Stimulated activated CD4-positive, alpha-beta T cell treated with anti-CD3 and anti-CD28 coated beads, TNF-alpha, amount 100 ng/mL, for 1 hour (primary cell): ENCODE data around the gene PRKCA.

ENCODE experiments used
- DNase-seq, 3 donors: peaks; one replicate each; pipeline ENCODE4 v3.0.0-alpha.2; 2020; ENCODE audit warnings: low read depth in 3 of 3, low spot score in 1 of 3

Gene PRKCA

GRCh38 chr17:66508896-66509844 lies 206.8 kb downstream of the PRKCA start:
- peak; percentile 17 to 18 (median 18) for DNase-seq

GRCh38 chr17:66509926-66510325 lies 207.5 kb downstream of the PRKCA start:
- DNase-seq = no peak

- no peak for DNase-seq
Measured at GRCh38 chr17:66511135-66511534, 208.7 kb downstream of the PRKCA start.

GRCh38 chr17:66514227-66514806 lies 211.9 kb downstream of the PRKCA start:
- no peak for DNase-seq

- DNase-seq = no peak
Measured at GRCh38 chr17:66515974-66516373, 213.6 kb downstream of the PRKCA start.

- no peak for DNase-seq
Measured at GRCh38 chr17:66517336-66518009, 215.1 kb downstream of the PRKCA start.

- DNase-seq = no peak
Measured at GRCh38 chr17:66518108-66518507, 215.7 kb downstream of the PRKCA start.

GRCh38 chr17:66518677-66519076 lies 216.3 kb downstream of the PRKCA start:
- DNase-seq = no peak

- no peak for DNase-seq
Measured at GRCh38 chr17:66519154-66519553, 216.7 kb downstream of the PRKCA start.

- no peak for DNase-seq
Measured at GRCh38 chr17:66520999-66521398, 218.6 kb downstream of the PRKCA start.

- DNase-seq = no peak
Measured at GRCh38 chr17:66522591-66523272, 220.3 kb downstream of the PRKCA start.

GRCh38 chr17:66523378-66524200 lies 221.2 kb downstream of the PRKCA start:
- no peak for DNase-seq

GRCh38 chr17:66524877-66525276 lies 222.5 kb downstream of the PRKCA start:
- no peak for DNase-seq

- DNase-seq = no peak
Measured at GRCh38 chr17:66525338-66525737, 222.9 kb downstream of the PRKCA start.

GRCh38 chr17:66526827-66527226 lies 224.4 kb downstream of the PRKCA start:
- DNase-seq = no peak

- DNase-seq = no peak
Measured at GRCh38 chr17:66527335-66527734, 224.9 kb downstream of the PRKCA start.

- DNase-seq = no peak
Measured at GRCh38 chr17:66531851-66532295, 229.5 kb downstream of the PRKCA start.

- DNase-seq = no peak
Measured at GRCh38 chr17:66533572-66533971, 231.2 kb downstream of the PRKCA start.

GRCh38 chr17:66533986-66534385 lies 231.6 kb downstream of the PRKCA start:
- no peak for DNase-seq

- DNase-seq = no peak
Measured at GRCh38 chr17:66535611-66536010, 233.2 kb downstream of the PRKCA start.
